Natural killer cell (primary cell): ENCODE measurements around the gene LMBR1. TPM values are rescaled to one million over a fixed set of nuclear protein-coding genes. Genes with fewer than 3 reads are reported as not detected.
"Not testable (repeated sequence)": the region's sequence is repeated elsewhere in the genome, so short reads cannot be mapped to it uniquely, and the experiment has no call there.

ENCODE experiments used
- ATAC-seq, 3 donors: fragments of 150-1000 bp in 2 of 3; fragments of 200-7000 bp in 1 of 3; cut with Tn5 transposase; 1 replicate in 1 of 3; 2 replicates in 2 of 3; pipeline ENCODE4 v1.10.0; 2021; ENCODE audit warnings: mild to moderate bottlenecking in 2 of 3, moderate library complexity in 2 of 3
- DNase-seq, 2 donors: peaks; one replicate each; pipeline versions ENCODE4 v3.0.0 to v3.0.0-alpha.2; 2013 to 2021; ENCODE audit warnings: mixed read lengths in 1 of 2
- H3K27ac ChIP-seq: one replicate; pipeline ENCODE4 v1.5.1; 2013; ENCODE audit warnings: mild to moderate bottlenecking, low read length
- H3K27me3 ChIP-seq: one replicate; pipeline ENCODE4 v1.6.1; 2013; ENCODE audit warnings: low read length; ENCODE audit not compliant: control insufficient read depth, insufficient read depth
- H3K36me3 ChIP-seq: one replicate; pipeline ENCODE4 v1.6.1; 2013; ENCODE audit warnings: low read length; ENCODE audit not compliant: control insufficient read depth, insufficient read depth
- H3K4me1 ChIP-seq: one replicate; pipeline ENCODE4 v1.6.1; 2013; ENCODE audit warnings: low read length; ENCODE audit not compliant: control insufficient read depth, insufficient read depth
- H3K4me3 ChIP-seq: one replicate; pipeline ENCODE4 v1.5.1; 2013; ENCODE audit warnings: low read length
- H3K9me3 ChIP-seq: one replicate; pipeline ENCODE4 v1.6.1; 2013; ENCODE audit warnings: low read length; ENCODE audit not compliant: control insufficient read depth, insufficient read depth
- H3K27ac Mint-ChIP-seq, 2 donors: one replicate each; pipeline ENCODE4 v1.8.0; 2022; ENCODE audit warnings: mild to moderate bottlenecking in 2 of 2, mixed read lengths in 2 of 2, moderate library complexity in 1 of 2
- H3K27me3 Mint-ChIP-seq, 2 donors: one replicate each; pipeline ENCODE4 v1.8.0; 2022; ENCODE audit warnings: low read depth in 2 of 2, mixed read lengths in 2 of 2
- H3K36me3 Mint-ChIP-seq: one replicate; pipeline ENCODE4 v1.8.0; 2022; ENCODE audit warnings: mixed read lengths
- H3K4me1 Mint-ChIP-seq, 2 donors: one replicate each; pipeline ENCODE4 v1.8.0; 2022; ENCODE audit warnings: mixed read lengths in 2 of 2
- H3K4me3 Mint-ChIP-seq: one replicate; pipeline ENCODE4 v1.8.0; 2022; ENCODE audit warnings: mild to moderate bottlenecking, moderate library complexity, mixed read lengths
- H3K9me3 Mint-ChIP-seq, 2 donors: one replicate each; pipeline ENCODE4 v1.8.0; 2022; ENCODE audit warnings: mixed read lengths in 2 of 2
- CTCF ChIP-seq: fragments of 200-600 bp; IDR thresholded peaks from one replicate; pipeline ENCODE4 v1.8.0; 2022; ENCODE audit warnings: antibody characterized with exemption
- WGBS: methylation state at CpG from one replicate; pipeline ENCODE4 v1.1.7; 2013; ENCODE audit warnings: missing lambda C conversion rate; ENCODE audit not compliant: insufficient coverage; 5-methylcytosine and 5-hydroxymethylcytosine counted together
- intact Hi-C: fragments of 100-400 bp; cut with micrococcal nuclease; formaldehyde crosslinking; loops from one replicate; pipeline ENCODE4 v1.14.2; 2022
- total RNA-seq, 4 donors: library from RNA; stranded (reverse); fragments of 120-200 nt in 1 of 4; gene quantifications; one replicate each; pipeline versions ENCODE4 v1.2.3 to v1.2.4, GENCODE V29; 2013 to 2022

Gene LMBR1
- total RNA-seq, 3 donors from 2014 or later (not counting 1 experiment from before 2014, with no cell fraction given) = 60.4 to 71.7 (median 66.1) TPM

GRCh38 chr7:156861212-156861611, 31.8 kb downstream of the LMBR1 start:
- H3K4me1 ChIP-seq = no peaks in the 10 kb centered on the region
- Mint-ChIP-seq H3K9me3 (peaks cover 14 to 17% of the 10 kb centered on the region in 2 donors), H3K36me3 (peaks cover 36% of the 10 kb centered on the region), H3K27ac (no peak overlapping the region), H3K4me1 (peaks cover 12 to 15% of the 10 kb centered on the region in 2 donors), H3K27me3 (no peaks in the 10 kb centered on the region), H3K4me3 (no peak overlapping the region)
- peaks cover 10% of the 10 kb centered on the region for H3K9me3 ChIP-seq
- DNase-seq (no peak), ATAC-seq (no peak)
- TF ChIP-seq CTCF = no peak
- H3K4me3 ChIP-seq = no peak overlapping the region
- no peak overlapping the region for H3K27ac ChIP-seq
- peaks cover 2% of the 10 kb centered on the region for H3K36me3 ChIP-seq
- H3K27me3 ChIP-seq = no peaks in the 10 kb centered on the region
- intact Hi-C loops = no loop called here
- WGBS = 98% methylated on average over 2 of the region's 2 CpGs

GRCh38 chr7:156860099-156860498, 32.9 kb downstream of the LMBR1 start:
- H3K27me3 Mint-ChIP-seq, H3K4me1 ChIP-seq, H3K4me3 ChIP-seq, DNase-seq, H3K27me3 ChIP-seq, H3K27ac Mint-ChIP-seq, intact Hi-C loops, ATAC-seq, H3K36me3 ChIP-seq, H3K27ac ChIP-seq, H3K4me3 Mint-ChIP-seq: not testable (repeated sequence)
- Mint-ChIP-seq H3K4me1 (peaks cover 12 to 13% of the 10 kb centered on the region in 2 donors), H3K9me3 (peaks cover 16 to 20% of the 10 kb centered on the region in 2 donors), H3K36me3 (peaks cover 43% of the 10 kb centered on the region)
- H3K9me3 ChIP-seq = peaks cover 10% of the 10 kb centered on the region
- WGBS = 97% methylated on average over 8 of the region's 8 CpGs

GRCh38 chr7:156858523-156858922, 34.5 kb downstream of the LMBR1 start:
- H3K4me3 ChIP-seq = no peak overlapping the region
- Mint-ChIP-seq H3K4me3 (no peak overlapping the region), H3K27ac (no peak overlapping the region), H3K9me3 (peaks cover 17 to 28% of the 10 kb centered on the region in 2 donors), H3K36me3 (peaks cover 55% of the 10 kb centered on the region), H3K27me3 (no peaks in the 10 kb centered on the region), H3K4me1 (peaks cover 12 to 14% of the 10 kb centered on the region in 2 donors)
- H3K36me3 ChIP-seq = peaks cover 2% of the 10 kb centered on the region
- H3K9me3 ChIP-seq = peaks cover 19% of the 10 kb centered on the region
- no peak for TF ChIP-seq CTCF
- DNase-seq (no peak), ATAC-seq (no peak)
- intact Hi-C loops = no loop called here
- no peaks in the 10 kb centered on the region for H3K27me3 ChIP-seq
- no peaks in the 10 kb centered on the region for H3K4me1 ChIP-seq
- no peak overlapping the region for H3K27ac ChIP-seq

- intact Hi-C loops = no loop called here
- no peak overlapping the region for H3K27ac Mint-ChIP-seq
- Histone ChIP-seq H3K27ac (no peak overlapping the region), H3K27me3 (no peaks in the 10 kb centered on the region), H3K4me3 (no peak overlapping the region), H3K36me3 (peaks cover 2% of the 10 kb centered on the region), H3K4me1 (no peaks in the 10 kb centered on the region), H3K9me3 (peaks cover 19% of the 10 kb centered on the region)
- H3K9me3 Mint-ChIP-seq = peaks cover 17 to 28% of the 10 kb centered on the region in 2 donors
- ATAC-seq (no peak), DNase-seq (no peak)
- no peaks in the 10 kb centered on the region for H3K27me3 Mint-ChIP-seq
- WGBS = no CpG with 5 or more reads among the region's 1 CpG
- peaks cover 12 to 14% of the 10 kb centered on the region in 2 donors for H3K4me1 Mint-ChIP-seq
- no peak overlapping the region for H3K4me3 Mint-ChIP-seq
- no peak for TF ChIP-seq CTCF
- H3K36me3 Mint-ChIP-seq = peaks cover 55% of the 10 kb centered on the region
Measured at GRCh38 chr7:156857757-156858156, 35.2 kb downstream of the LMBR1 start.
